HCT116 (cell line): ENCODE results near the gene TXNL4B. TPM values are rescaled to one million over a fixed set of nuclear protein-coding genes. Genes with fewer than 3 reads are reported as not detected.

Experiments
- ATAC-seq: fragments of 200-7000 bp; cut with Tn5 transposase; 2 replicates; pipeline ENCODE4 v1.9.1; 2020; ENCODE audit warnings: mild to moderate bottlenecking, moderate library complexity
- BruUV-seq: library from RNA; stranded (reverse); fragments of 400-500 nt; replicated peaks from 2 replicates; lab custom pipeline; 2021; lab: Mats Ljungman, UMichigan
- CTCF ChIA-PET: fragments of 300-600 bp; sonication (Branson Sonifier 250); formaldehyde crosslinking; loops from one replicate; lab custom pipeline; 2021; ENCODE audit warnings: antibody characterized with exemption; lab: Charles Lee
- POLR2A ChIA-PET: fragments of 300-600, 350-600 bp; sonication (Branson Sonifier 250); formaldehyde crosslinking; loops from one replicate; lab custom pipeline; 2021; ENCODE audit warnings: antibody characterized with exemption; lab: Charles Lee
- RAD21 ChIA-PET, 2 experiments: fragments of 300-600 bp; sonication (Branson Sonifier 250); formaldehyde crosslinking; loops; one replicate each; lab custom pipeline; 2023; ENCODE audit warnings: low total read pairs in 2 of 2; ENCODE audit not compliant: uncharacterized antibody in 2 of 2, unreplicated experiment in 2 of 2, low non-redundant PET in 1 of 2; lab: Charles Lee
- DNase-seq: peaks from one replicate; pipeline ENCODE4 v3.0.0-alpha.2; 2010; ENCODE audit warnings: low read depth, low spot score
- H2AFZ ChIP-seq: fragments of 200-600 bp; shearing (Covaris generic), sonication (generic); 2 replicates; pipeline ENCODE4 v1.6.1; 2017; ENCODE audit warnings: low read depth, mixed run types, mixed read lengths, antibody characterized with exemption, low read length; ENCODE audit not compliant: poor library complexity, severe bottlenecking
- H3K27ac ChIP-seq: 2 replicates; pipeline ENCODE4 v1.5.1; 2012; ENCODE audit warnings: low read depth, low read length
- H3K27me3 ChIP-seq: fragments of 200-600 bp; sonication (generic); 2 replicates; pipeline ENCODE4 v1.6.1; 2016; ENCODE audit warnings: mixed run types, low read length, mixed read lengths; ENCODE audit not compliant: insufficient read depth
- H3K36me3 ChIP-seq, 2 experiments: fragments of 200-500 bp in 1 of 2; fragments of 200-600 bp in 1 of 2; sonication (Bioruptor generic) in 1 of 2; sonication (generic) in 1 of 2; 2 replicates each; pipeline versions ENCODE4 v1.5.1 to v1.6.1; 2014 to 2016; ENCODE audit warnings: low read length in 2 of 2, inconsistent platforms in 1 of 2, mixed read lengths in 1 of 2, mixed run types in 1 of 2; ENCODE audit not compliant: insufficient read depth in 2 of 2, control insufficient read depth in 1 of 2
- H3K4me1 ChIP-seq, 2 experiments: fragments of 200-600 bp in 1 of 2; sonication (generic) in 1 of 2; 2 replicates each; pipeline versions ENCODE4 v1.5.1 to v1.6.1; 2012 to 2017; ENCODE audit warnings: low read length in 2 of 2, inconsistent platforms in 1 of 2, mild to moderate bottlenecking in 1 of 2, mixed read lengths in 1 of 2, mixed run types in 1 of 2, moderate library complexity in 1 of 2; ENCODE audit not compliant: insufficient read depth in 2 of 2, control insufficient read depth in 1 of 2
- H3K4me2 ChIP-seq: fragments of 200-600 bp; sonication (generic); 2 replicates; pipeline ENCODE4 v1.6.1; 2017; ENCODE audit warnings: mixed run types, low read length, mixed read lengths
- H3K4me3 ChIP-seq, 2 experiments: fragments of 200-600 bp in 1 of 2; sonication (generic) in 1 of 2; replicated peaks in 1 of 2; 2 replicates each; pipeline ENCODE4 v1.5.1; 2011 to 2016; ENCODE audit warnings: low read length in 2 of 2, control low read depth in 1 of 2, low read depth in 1 of 2, mild to moderate bottlenecking in 1 of 2, mixed read lengths in 1 of 2, mixed run types in 1 of 2
- H3K79me2 ChIP-seq: fragments of 200-600 bp; sonication (generic); 2 replicates; pipeline ENCODE4 v1.6.1; 2017; ENCODE audit warnings: mild to moderate bottlenecking, mixed run types, low read length, moderate library complexity, mixed read lengths; ENCODE audit not compliant: insufficient read depth
- H3K9ac ChIP-seq: fragments of 200-600 bp; sonication (generic); 2 replicates; pipeline ENCODE4 v1.6.1; 2016; ENCODE audit warnings: low read length, mixed read lengths
- H3K9me2 ChIP-seq: fragments of 200-600 bp; sonication (generic), shearing (Covaris generic); 2 replicates; pipeline ENCODE4 v1.6.1; 2017; ENCODE audit warnings: mixed run types, mild to moderate bottlenecking, moderate library complexity; ENCODE audit not compliant: insufficient read depth
- H3K9me3 ChIP-seq, 2 experiments: fragments of 200-500 bp in 1 of 2; fragments of 200-600 bp in 1 of 2; sonication (Bioruptor generic) in 1 of 2; sonication (generic) in 1 of 2; 2 replicates each; pipeline ENCODE4 v1.6.1; 2014 to 2017; ENCODE audit warnings: low read length in 2 of 2, mixed read lengths in 2 of 2, inconsistent platforms in 1 of 2, low read depth in 1 of 2, mild to moderate bottlenecking in 1 of 2, mixed run types in 1 of 2, moderate library complexity in 1 of 2; ENCODE audit not compliant: control insufficient read depth in 1 of 2, insufficient read depth in 1 of 2
- H4K20me1 ChIP-seq: fragments of 200-600 bp; sonication (generic), shearing (Covaris generic); 2 replicates; pipeline ENCODE4 v1.6.1; 2017; ENCODE audit warnings: mixed run types, mild to moderate bottlenecking, moderate library complexity; ENCODE audit not compliant: insufficient read depth
- CBX3 ChIP-seq: IDR thresholded peaks from 2 replicates; pipeline ENCODE4 v1.6.1; 2012; ENCODE audit warnings: low read depth
- CEBPB ChIP-seq: IDR thresholded peaks from 2 replicates; pipeline ENCODE4 v1.6.1; 2012; ENCODE audit warnings: low read depth
- CTCF ChIP-seq, 3 experiments: fragments of 200-600 bp in 1 of 3; sonication (generic) in 1 of 3; IDR thresholded peaks in 2 of 3; conservative IDR thresholded peaks in 1 of 3; 2 replicates each; pipeline ENCODE4 v1.5.1; 2012 to 2017; ENCODE audit warnings: low read depth in 2 of 3, low read length in 2 of 3, antibody characterized with exemption in 1 of 3, borderline replicate concordance in 1 of 3, control low read depth in 1 of 3, mild to moderate bottlenecking in 1 of 3, mixed read lengths in 1 of 3, mixed run types in 1 of 3, moderate library complexity in 1 of 3; ENCODE audit not compliant: insufficient read depth in 1 of 3
- EGR1 ChIP-seq: IDR thresholded peaks from 2 replicates; pipeline ENCODE4 v1.6.1; 2012; ENCODE audit warnings: low read depth
- ELF1 ChIP-seq: IDR thresholded peaks from 2 replicates; pipeline ENCODE4 v1.6.1; 2012; ENCODE audit warnings: low read depth, borderline replicate concordance
- EZH2 ChIP-seq: fragments of 200-600 bp; sonication (generic); IDR thresholded peaks from 2 replicates; pipeline ENCODE4 v1.6.1; 2017; ENCODE audit warnings: antibody characterized with exemption, mixed run types
- EZH2phosphoT487 ChIP-seq: fragments of 200-600 bp; IDR thresholded peaks from 2 replicates; pipeline ENCODE4 v1.6.1; 2018; ENCODE audit warnings: antibody characterized with exemption, borderline replicate concordance
- FOSL1 ChIP-seq: IDR thresholded peaks from 2 replicates; pipeline ENCODE4 v1.6.1; 2012; ENCODE audit warnings: low read depth
- JUND ChIP-seq: IDR thresholded peaks from 2 replicates; pipeline ENCODE4 v1.6.1; 2012
- MAX ChIP-seq: IDR thresholded peaks from 2 replicates; pipeline ENCODE4 v1.6.1; 2012
- POLR2A ChIP-seq: IDR thresholded peaks from 2 replicates; pipeline ENCODE4 v1.7.0; 2011; ENCODE audit warnings: borderline replicate concordance; ENCODE audit not compliant: insufficient read depth, insufficient read length; ENCODE audit errors: extremely low read depth
- POLR2AphosphoS5 ChIP-seq: IDR thresholded peaks from 2 replicates; pipeline ENCODE4 v1.6.1; 2011; ENCODE audit warnings: mild to moderate bottlenecking, low read depth, low read length, moderate library complexity
- REST ChIP-seq: IDR thresholded peaks from 2 replicates; pipeline ENCODE4 v1.6.1; 2012; ENCODE audit warnings: low read depth
- SRF ChIP-seq: IDR thresholded peaks from 2 replicates; pipeline ENCODE4 v1.6.1; 2012; ENCODE audit warnings: low read depth
- TCF7L2 ChIP-seq: IDR thresholded peaks from 2 replicates; pipeline ENCODE4 v1.7.0; 2011; ENCODE audit warnings: borderline replicate concordance, inconsistent platforms; ENCODE audit not compliant: insufficient read depth, insufficient read length; ENCODE audit errors: extremely low read depth
- YY1 ChIP-seq: IDR thresholded peaks from 2 replicates; pipeline ENCODE4 v1.6.1; 2011; ENCODE audit warnings: low read length, low read depth, moderate library complexity, mild to moderate bottlenecking; ENCODE audit not compliant: insufficient replicate concordance; ENCODE audit errors: extremely low read depth
- ZBTB33 ChIP-seq: IDR thresholded peaks from 2 replicates; pipeline ENCODE4 v1.6.1; 2011; ENCODE audit warnings: mild to moderate bottlenecking, low read length, moderate library complexity; ENCODE audit not compliant: insufficient replicate concordance; ENCODE audit errors: extremely low read depth
- ZFX ChIP-seq: fragments of 450-650 bp; IDR thresholded peaks from 2 replicates; pipeline ENCODE4 v1.6.1; 2017
- intact Hi-C: fragments of 100-400 bp; cut with micrococcal nuclease; formaldehyde crosslinking; loops from 2 replicates; pipeline ENCODE4 v1.10.0; 2022
- total RNA-seq: library from RNA; stranded (reverse); gene quantifications from one replicate; pipeline ENCODE4 v1.2.1, GENCODE V29; 2021; ENCODE audit not compliant: unreplicated experiment

TXNL4B gene
- total RNA-seq, 1 experiment from 2014 or later: 15.5 TPM

GRCh38 chr16:72132726-72133125, 39.3 kb upstream of the TXNL4B start:
- H4K20me1 ChIP-seq: no peaks in the 10 kb centered on the region
- peaks cover 0 to 4% of the 10 kb centered on the region in 2 experiments; a peak in 1 of 4 replicates for H3K4me1 ChIP-seq
- no TSS peak for BruUV-seq
- ChIA-PET RAD21 (no interaction called here), POLR2A (no interaction called here), CTCF (no interaction called here)
- no peak for TF ChIP-seq POLR2A
- no peak for TF ChIP-seq EZH2
- no peak for TF ChIP-seq POLR2AphosphoS5
- TF ChIP-seq ELF1: no peak
- no peak for TF ChIP-seq EGR1
- no peak for TF ChIP-seq CBX3
- TF ChIP-seq CTCF (IDR thresholded peaks at IDR 0.05 in 2 of 3, conservative IDR thresholded peaks at IDR 0.05 in 1 of 3; ENCODE audit: borderline replicate concordance in 1 of 3, insufficient read depth in 1 of 3, low read depth in 2 of 3, low read length in 2 of 3): no peak
- no peak for TF ChIP-seq MAX
- no peak for TF ChIP-seq ZBTB33
- TF ChIP-seq JUND: no peak
- TF ChIP-seq FOSL1: no peak
- no peak for TF ChIP-seq CEBPB
- TF ChIP-seq EZH2phosphoT487: no peak
- TF ChIP-seq TCF7L2: no peak
- no peak for TF ChIP-seq YY1
- no peak for TF ChIP-seq SRF
- TF ChIP-seq ZFX: no peak
- TF ChIP-seq REST: no peak
- H3K9me2 ChIP-seq: no peaks in the 10 kb centered on the region
- ATAC-seq (no peak), DNase-seq (no peak)
- no peak overlapping the region for H3K4me3 ChIP-seq
- no peaks in the 10 kb centered on the region for H3K9me3 ChIP-seq
- no peaks in the 10 kb centered on the region for H3K79me2 ChIP-seq
- no peaks in the 10 kb centered on the region for H3K27me3 ChIP-seq
- H3K27ac ChIP-seq: no peak overlapping the region
- no peak overlapping the region for H3K4me2 ChIP-seq
- intact Hi-C loops: no loop called here
- no peaks in the 10 kb centered on the region for H3K36me3 ChIP-seq
- H3K9ac ChIP-seq: no peak overlapping the region
- no peak overlapping the region for H2AFZ ChIP-seq
